HTR-8/SVneo (cell line): ENCODE results near the gene OGN.

Source experiments
- DNase-seq: peaks from one replicate; pipeline ENCODE4 v3.0.0; 2011; ENCODE audit warnings: low spot score, mixed read lengths; ENCODE audit not compliant: insufficient read length
- FAIRE-seq: peaks from 2 replicates; lab custom pipeline; 2011; peaks lifted over from hg19 to GRCh38; lab: Jason Lieb, UNC

The OGN gene

GRCh38 chr9:92353051-92353450 lies 51.3 kb downstream of the OGN start:
- DNase-seq (no peak), FAIRE-seq (no peak)

GRCh38 chr9:92350740-92351133 lies 53.6 kb downstream of the OGN start:
- DNase-seq (no peak), FAIRE-seq (no peak)

GRCh38 chr9:92349771-92350739 lies 54.3 kb downstream of the OGN start:
- FAIRE-seq, result no peak
- no peak for DNase-seq

GRCh38 chr9:92345582-92345981 lies 58.8 kb downstream of the OGN start:
- FAIRE-seq (no peak), DNase-seq (no peak)

- no peak for FAIRE-seq
- DNase-seq, result no peak
Observed at GRCh38 chr9:92342825-92343488, 61.4 kb downstream of the OGN start.

- no peak for FAIRE-seq
- no peak for DNase-seq
Observed at GRCh38 chr9:92341578-92341977, 62.8 kb downstream of the OGN start.

GRCh38 chr9:92333282-92333634 lies 71.1 kb downstream of the OGN start:
- no peak for FAIRE-seq
- no peak for DNase-seq
